Right lobe of liver (tissue), 4 donors: ENCODE data around the gene HMOX2.

ENCODE experiments used
- POLR2A ChIP-seq: fragments of 450-650 bp; IDR thresholded peaks from one replicate; pipeline ENCODE4 v1.6.1; 2017; ENCODE audit warnings: antibody characterized with exemption, mild to moderate bottlenecking
- TF ChIP-seq, protein P1 (sequence below), 4 donors: fragments of 200-600 bp in 3 of 4; fragments of 450-650 bp in 1 of 4; IDR thresholded peaks; one replicate each; pipeline versions ENCODE4 v1.5.1 to v1.8.0; 2016 to 2022; ENCODE audit warnings: antibody characterized with exemption in 4 of 4, mild to moderate bottlenecking in 2 of 4
- donor health status: DM: no; HTN: no; CAD: no.
- donor health status: DM: no; HTN: no; CAD: no.
- donor health status: DM: no; HTN: yes; CAD: no.

DNA sequence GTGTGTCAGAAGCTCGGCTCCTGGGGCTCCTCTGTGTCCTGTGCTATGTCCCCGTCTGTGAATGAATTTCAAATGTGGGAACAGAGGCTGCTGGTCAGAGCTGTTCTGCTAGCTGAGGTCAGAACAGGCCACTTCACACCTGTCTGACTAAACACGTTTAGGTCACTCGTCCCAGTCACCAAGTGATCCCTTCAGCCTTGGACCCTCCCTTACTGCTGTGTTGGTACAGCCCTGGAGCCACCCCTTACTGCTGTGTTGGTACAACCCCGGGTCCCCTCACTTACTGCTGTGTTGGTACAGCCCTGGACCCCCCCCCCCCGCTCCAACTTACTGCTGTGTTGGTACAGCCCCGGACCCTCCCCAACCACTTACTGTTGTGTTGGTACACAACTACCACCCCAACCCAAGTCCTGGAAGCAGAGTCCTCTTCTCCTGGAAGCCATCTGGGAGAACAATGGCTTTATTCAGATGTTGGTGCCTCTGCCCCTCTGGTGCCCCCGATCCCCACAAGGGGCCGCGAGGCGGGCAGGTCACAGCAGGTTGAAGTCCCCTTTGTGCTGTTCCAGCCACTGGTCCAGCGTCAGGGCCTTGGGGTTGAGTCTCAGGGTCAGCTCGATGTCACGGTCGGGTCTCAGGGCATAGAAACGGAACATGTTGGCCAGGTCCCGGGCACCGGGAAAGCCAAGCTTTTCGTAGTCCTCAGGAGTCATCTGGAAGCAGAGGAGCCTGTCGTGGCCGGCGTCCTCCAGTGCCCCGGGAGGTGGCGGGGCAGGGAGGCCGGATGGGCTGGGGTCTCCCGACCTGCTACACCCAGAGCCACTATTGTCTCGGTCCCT lies 14.7 kb upstream of the HMOX2 start:
- TF ChIP-seq, protein P1, sequence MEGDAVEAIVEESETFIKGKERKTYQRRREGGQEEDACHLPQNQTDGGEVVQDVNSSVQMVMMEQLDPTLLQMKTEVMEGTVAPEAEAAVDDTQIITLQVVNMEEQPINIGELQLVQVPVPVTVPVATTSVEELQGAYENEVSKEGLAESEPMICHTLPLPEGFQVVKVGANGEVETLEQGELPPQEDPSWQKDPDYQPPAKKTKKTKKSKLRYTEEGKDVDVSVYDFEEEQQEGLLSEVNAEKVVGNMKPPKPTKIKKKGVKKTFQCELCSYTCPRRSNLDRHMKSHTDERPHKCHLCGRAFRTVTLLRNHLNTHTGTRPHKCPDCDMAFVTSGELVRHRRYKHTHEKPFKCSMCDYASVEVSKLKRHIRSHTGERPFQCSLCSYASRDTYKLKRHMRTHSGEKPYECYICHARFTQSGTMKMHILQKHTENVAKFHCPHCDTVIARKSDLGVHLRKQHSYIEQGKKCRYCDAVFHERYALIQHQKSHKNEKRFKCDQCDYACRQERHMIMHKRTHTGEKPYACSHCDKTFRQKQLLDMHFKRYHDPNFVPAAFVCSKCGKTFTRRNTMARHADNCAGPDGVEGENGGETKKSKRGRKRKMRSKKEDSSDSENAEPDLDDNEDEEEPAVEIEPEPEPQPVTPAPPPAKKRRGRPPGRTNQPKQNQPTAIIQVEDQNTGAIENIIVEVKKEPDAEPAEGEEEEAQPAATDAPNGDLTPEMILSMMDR (IDR thresholded peaks at IDR 0.05) = no peak
- TF ChIP-seq POLR2A = no peak
